Forelimb muscle (tissue), 1 donor: ENCODE data around the gene ILF2. TPM values are rescaled to one million over a fixed set of nuclear protein-coding genes. Genes with fewer than 3 reads are reported as not detected.
"Not testable (repeated sequence)": the region's sequence is repeated elsewhere in the genome, so short reads cannot be mapped to it uniquely, and the experiment has no call there.

ENCODE experiments used
- DNase-seq: peaks from one replicate; pipeline ENCODE4 v3.0.0-alpha.2; 2013; ENCODE audit warnings: low read depth
- polyA plus RNA-seq: library from polyadenylated mRNA; unstranded; fragments of 120-200 nt; gene quantifications from one replicate; pipeline ENCODE4 v1.2.1, GENCODE V29; 2013; ENCODE audit not compliant: insufficient read length

ILF2 gene
- polyA plus RNA-seq, 1 donor, result 159 TPM

GRCh38 chr1:153649137-153649862 lies 21.5 kb downstream of the ILF2 start:
- no peak for DNase-seq

DNA sequence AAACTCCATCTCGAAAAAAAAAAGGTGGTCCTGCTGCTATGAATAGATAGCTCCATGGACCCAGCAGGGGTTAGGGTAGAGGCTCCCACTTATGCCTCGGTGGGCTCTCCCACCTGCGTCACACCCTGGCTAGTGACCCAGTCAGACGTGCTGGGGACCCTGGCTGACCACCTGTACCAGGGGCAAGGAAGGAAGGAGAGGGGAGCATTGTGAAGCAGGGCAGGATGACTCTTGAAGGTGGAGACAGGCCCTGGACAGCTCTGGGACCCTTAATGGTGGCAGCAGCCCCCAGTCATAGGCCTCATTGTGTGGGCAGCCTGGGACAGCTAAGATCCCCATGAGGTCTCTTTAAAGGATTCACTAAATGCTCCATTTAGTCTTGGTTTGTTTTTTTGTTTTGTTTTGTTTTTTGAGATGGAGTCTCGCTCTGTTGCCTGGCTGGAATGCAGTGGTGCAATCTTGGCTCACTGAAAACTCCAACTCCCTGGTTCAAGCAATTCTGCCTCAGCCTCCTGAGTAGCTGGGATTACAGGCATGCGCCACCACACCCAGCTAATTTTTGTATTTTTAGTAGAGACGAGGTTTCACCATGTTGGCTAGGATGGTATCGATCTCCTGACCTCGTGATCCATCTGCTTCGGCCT lies 22.7 kb downstream of the ILF2 start:
- no peak for DNase-seq

DNA sequence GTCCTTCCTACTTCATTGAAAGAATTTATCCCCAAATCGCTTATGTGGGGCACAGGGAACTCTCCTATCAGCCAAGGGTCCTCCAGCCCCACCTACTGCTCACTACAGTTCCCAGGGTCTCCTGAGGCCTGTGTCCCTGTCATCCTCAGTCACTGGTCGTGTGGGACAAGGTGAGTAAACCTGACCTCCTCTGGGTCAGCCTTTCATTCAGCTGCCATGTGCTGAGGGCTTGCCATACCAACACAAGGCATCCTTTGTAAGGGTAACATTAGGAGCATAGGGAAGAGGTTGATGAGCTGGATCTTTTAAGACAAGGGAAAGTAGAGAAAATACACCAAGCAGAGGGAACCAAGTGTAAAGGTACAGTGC lies 23.5 kb downstream of the ILF2 start:
- DNase-seq, result no peak

DNA sequence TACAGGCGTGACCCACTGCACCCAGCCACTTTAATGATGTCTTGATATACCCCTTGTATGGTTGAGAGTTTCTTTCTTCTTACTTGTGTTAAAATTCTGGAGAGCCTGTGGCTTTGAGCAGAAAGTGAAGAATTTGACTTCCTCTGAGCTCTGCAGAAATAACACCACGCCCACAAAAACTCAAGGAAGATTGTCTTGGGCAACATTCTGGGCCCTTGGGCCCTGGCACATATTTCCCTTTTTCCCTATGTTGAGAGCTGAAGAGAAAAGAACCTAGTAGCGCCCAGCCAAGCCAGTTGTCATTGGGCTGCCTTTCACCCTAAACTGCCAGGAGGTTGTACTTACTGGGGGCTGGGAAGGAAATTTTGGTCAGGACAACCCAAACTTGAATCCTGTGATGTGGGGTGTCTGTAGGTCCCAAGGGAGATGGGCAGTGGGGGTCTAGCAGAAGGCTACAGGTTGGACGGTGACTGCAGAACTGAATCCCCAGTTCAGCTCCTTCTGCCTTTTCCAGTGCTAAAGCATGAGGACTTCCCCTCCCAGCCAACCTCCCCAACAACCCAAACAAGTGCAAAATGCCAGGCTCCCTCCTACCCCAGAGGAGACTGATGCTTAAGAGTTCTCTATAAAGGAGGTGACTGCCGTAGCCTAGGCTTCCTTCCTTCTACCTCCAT lies 24.0 kb downstream of the ILF2 start:
- no peak for DNase-seq

DNA sequence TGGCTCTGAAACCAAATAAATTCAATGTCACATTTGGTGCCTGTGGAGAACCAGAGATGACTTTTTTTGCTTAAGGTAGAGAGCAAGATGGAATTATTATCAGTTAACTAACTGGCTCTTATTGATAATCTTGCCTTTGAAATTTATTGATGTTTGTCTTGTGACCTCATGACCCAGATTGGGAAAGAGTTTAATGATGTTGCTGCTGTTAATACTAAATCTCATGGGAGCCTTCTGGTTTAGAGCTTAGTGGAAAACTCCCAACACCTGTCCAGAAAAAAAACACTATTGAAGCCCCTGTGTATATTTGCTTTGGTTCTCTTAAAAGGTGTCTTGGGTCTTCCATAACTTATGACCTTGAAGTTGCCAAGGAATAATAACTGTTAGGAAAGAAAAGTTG lies 27.0 kb downstream of the ILF2 start:
- DNase-seq, result no peak

GRCh38 chr1:153643100-153643499 lies 27.7 kb downstream of the ILF2 start:
- no peak for DNase-seq

DNA sequence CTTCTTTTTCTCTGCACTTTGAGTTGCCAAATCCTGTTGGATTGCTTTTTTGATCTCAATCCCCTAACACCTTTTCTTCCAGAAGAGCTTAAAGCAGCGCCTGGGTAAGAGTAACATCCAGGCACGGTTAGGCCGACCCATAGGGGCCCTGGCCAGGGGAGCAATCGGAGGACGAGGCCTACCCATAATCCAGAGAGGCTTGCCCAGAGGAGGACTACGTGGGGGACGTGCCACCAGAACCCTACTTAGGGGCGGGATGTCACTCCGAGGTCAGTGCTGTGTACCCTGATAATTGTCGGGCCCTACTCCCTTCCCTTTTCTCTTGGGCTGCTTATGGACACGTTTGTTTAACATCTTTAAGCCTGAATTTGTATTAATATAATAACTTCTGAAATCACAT lies 28.6 kb downstream of the ILF2 start:
- DNase-seq, result no peak

- no peak for DNase-seq
Measured at GRCh38 chr1:153640861-153641260, 29.9 kb downstream of the ILF2 start.

DNA sequence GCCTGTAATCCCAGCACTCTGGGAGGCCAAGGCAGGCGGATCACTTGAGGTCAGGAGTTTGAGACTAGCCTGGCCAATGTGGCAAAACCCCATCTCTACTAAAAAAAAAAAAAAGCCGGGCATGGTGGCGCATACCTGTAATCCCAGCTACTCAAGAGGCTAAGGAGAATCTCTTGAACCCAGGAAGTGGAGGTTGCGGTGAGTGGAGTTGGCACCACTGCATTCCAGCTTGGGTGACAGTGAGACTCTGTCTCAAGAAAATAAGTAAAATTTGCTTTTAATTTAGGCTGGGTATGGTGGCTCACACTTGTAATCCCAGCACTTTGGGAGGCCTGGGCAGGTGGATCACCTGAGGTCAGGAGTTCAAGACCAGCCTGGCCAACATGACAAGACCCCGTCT lies 30.6 kb downstream of the ILF2 start:
- not testable (repeated sequence) for DNase-seq

DNA sequence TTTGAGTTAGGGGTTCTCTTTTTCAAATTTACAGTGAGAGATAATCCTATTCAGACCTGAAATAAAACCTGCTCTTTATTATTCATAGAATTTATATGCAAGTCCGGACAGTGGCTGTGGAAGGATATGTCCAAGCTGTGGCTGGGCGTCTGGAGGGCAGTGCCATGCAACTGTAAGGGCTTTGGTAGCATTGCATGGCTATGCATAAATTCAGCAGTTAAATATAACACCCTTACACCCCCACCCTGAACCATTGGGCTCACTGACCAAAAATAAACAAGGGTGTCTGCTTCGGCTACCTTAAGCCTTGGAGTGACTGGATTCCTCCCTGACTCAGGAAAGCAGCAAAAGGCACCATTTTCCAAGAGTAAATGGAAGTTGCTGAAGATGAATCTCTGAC lies 31.5 kb downstream of the ILF2 start:
- no peak for DNase-seq

DNA sequence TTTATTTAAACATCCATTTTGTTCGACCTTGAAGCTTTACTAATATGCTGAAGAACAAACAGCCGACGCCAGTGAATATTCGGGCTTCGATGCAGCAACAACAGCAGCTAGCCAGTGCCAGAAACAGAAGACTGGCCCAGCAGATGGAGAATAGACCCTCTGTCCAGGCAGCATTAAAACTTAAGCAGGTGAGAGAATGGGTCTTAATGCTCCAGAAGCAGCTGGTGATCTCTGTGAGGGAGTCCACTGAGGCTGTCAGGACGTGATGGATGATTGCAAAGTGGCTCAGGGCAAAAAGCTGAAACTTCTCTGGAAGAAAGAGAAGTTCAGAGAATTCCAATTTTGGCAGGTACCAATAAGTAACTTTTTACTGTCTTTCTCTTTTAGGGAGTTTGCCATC lies 32.5 kb downstream of the ILF2 start:
- no peak for DNase-seq

- no peak for DNase-seq
Measured at GRCh38 chr1:153636312-153636711, 34.5 kb downstream of the ILF2 start.

DNA sequence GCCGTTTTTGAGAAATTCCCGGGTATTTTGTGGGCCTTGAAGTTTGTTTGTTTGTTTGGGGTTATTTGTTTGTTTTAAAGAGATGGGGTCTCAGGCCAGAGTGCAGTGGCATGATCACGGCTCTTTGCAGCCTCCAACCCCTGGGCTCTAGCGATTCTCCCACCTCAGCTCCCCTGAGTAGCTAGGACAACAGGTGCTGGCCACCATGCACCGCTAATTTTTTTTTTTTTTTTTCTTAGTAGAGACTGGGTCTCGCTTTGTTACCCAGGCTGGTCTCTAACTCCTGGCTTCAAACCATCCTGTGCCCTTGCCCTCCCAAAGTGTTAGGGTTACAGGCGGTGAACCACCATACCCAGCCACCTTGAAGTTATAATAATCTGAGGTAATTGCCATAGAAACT lies 34.9 kb downstream of the ILF2 start:
- DNase-seq, result no peak

DNA sequence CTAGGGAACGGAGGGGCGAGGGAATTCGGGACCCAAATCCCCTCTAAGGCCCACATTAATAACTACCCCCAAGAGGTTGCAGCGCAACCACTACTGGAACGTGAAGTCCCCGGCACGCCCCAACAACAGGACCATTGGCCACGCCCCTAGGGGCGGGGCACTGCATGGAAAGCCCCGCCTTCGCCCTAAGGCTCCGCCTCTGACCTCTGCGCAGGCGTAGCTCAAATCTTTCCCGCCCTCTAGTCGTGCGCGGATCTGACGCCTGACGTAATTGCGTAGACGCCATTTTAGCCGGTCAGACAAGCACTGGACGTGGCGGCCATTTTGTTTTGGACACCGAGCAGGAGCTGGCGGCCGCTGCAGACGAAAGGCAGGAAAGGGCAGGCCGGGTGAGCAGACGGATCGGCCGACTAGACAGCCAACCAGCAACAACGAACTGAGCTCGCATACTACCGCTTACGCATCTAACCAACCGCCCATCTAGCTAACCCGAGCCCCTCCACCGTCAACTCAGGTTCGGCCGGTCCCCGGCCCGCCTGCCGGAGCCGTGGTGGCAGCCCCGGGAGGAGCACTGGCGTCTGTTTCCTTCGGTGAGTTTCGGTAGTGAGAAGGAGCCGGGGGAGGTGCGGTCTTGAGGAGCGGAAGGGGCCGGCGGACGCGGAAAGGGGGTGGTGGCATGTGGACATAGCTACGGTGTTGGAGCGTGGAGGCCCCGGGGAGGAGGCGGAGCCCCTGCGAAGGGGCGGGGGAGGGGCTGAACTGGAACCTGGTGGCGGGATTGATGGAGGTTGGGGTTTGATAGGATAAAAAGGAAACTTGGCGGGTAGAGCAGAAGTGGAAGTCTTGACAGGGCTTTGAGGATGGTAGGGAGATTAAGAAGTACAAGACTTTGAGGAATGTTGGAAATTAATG lies 36.8 kb downstream of the ILF2 start, which contains the start of gene CHTOP:
Gene CHTOP, plus strand, starts transcription at position 313 of the 912 bp plus-strand sequence. CDS start 2,523 bp downstream, outside the sequence.
- DNase-seq, result peak; percentile 98

DNA sequence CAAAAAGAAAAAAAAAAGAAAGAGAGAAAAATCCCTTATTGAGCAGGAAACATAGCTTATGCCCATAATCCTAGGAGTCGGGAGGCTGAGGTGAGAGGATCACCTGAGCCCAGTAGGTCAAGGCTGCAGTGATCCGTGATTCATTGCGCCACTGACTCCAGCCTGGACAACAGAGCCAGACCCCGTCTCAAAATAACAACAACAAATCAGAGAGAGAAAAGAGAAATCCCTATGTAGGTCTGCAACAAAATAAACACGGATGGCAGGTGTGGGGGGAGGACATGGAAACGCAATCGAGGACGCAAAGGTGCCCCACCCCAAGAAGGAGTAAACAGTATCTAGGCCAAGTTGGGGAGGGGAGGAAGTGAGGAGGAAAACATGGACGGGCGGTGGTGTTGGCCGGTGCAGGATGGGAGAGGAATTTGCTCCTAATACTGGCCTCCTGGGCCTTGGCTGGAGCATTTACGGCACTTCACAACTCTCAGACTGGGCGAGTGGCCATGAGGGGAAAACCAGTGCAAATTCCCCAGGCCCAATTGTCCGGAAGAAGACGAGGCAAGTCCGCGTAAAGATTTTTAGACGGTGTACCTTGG lies 37.5 kb downstream of the ILF2 start:
- DNase-seq, result peak; percentile 45

- no peak for DNase-seq
Measured at GRCh38 chr1:153631047-153632022, 39.5 kb downstream of the ILF2 start.

DNA sequence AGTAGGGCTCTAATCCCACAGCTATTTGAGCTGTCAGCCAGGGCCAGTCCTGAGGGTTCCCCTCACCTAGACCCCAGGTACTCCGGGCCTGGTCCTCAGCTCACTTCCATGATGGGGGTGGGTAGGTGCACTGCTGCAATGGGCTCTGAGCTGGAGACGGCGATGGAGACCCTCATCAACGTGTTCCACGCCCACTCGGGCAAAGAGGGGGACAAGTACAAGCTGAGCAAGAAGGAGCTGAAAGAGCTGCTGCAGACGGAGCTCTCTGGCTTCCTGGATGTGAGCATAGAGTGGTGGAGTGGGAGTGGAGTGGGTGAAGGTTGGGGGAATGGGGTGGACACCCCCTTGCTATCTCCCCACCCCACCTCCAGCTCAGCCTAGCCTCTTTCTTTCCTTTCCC lies 40.4 kb downstream of the ILF2 start:
- DNase-seq, result no peak

DNA sequence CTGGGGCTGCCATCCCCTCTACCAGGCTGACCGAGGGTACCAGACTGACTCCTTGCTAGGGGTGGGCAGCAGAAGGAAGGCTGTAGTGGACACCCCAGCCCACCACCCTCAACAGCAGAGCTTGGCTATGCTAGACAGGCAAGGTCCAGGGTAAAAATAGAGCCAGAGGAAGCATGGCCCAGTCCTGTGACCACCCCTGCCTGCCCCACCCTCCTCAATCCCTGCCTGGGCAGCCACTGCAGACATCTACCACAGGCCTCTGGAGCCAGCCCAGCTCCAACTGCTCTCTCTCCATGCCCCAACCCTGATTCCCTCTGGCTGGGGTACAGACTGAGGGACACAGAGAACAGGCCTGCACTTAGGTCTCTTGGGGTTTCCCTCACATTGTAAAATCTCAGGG lies 40.8 kb downstream of the ILF2 start:
- no peak for DNase-seq

DNA sequence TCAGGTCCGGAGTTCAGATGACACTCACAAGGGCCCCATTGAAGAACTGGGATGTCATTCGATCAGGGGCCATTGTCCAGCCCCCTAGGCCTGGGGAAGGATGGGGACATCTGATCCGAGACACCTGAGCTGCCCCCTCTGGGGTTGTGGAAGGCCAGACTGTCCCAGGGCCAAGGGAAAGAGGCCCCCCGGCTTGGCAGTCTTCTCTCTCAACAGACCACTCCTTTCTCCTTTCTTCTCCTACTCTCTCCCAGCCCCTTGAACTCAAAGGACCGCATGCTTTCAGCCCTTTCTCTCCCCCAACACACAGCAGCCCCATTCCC lies 41.5 kb downstream of the ILF2 start:
- DNase-seq, result no peak

DNA sequence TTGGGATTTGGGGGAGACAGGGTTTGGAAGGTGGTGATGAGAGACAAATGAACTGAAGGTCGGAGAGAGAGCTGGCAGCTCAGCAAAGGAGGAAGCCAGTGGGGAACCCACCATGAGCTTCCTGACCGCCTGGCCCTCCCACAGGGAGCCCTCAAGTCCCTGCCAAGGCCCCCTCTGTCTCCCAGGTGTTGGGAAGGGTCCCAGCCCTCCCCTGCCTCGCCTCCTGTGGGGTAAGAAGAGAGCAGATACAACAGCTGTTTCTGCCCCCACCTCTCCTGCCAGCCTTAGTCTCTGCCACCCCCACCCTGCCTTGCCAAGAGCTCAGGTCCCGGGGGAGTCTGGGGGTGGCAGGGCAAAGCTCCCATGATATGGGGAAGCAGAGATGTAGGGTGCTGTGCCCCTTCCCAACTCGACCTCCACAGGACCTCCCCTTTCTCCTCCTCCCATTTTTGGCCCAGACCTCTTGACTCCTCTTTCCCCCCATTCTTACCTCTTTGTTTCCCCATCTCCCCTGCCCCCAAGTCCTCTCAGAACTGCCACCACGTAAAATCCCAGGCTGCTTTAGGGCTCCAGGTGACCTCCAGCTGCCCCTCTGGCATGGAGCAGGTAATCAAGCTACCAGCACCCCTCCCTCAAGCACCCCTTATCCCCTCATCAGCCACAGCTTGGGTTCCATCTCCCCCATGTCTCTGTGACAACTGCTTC lies 42.0 kb downstream of the ILF2 start:
- no peak for DNase-seq
